Loucy (cell line): Measurements from ENCODE around the gene ARF6.

Experiments
- EZH2phosphoT487 ChIP-seq: fragments of 200-600 bp; IDR thresholded peaks from 2 replicates; pipeline ENCODE4 v1.6.1; 2018; ENCODE audit warnings: antibody characterized with exemption, mild to moderate bottlenecking, moderate library complexity, borderline replicate concordance
- TF ChIP-seq, protein P1 (sequence below): fragments of 200-600 bp; sonication (generic); conservative IDR thresholded peaks from 2 replicates; pipeline ENCODE4 v1.5.1; 2014; ENCODE audit warnings: mild to moderate bottlenecking, antibody characterized with exemption, low read length

DNA sequence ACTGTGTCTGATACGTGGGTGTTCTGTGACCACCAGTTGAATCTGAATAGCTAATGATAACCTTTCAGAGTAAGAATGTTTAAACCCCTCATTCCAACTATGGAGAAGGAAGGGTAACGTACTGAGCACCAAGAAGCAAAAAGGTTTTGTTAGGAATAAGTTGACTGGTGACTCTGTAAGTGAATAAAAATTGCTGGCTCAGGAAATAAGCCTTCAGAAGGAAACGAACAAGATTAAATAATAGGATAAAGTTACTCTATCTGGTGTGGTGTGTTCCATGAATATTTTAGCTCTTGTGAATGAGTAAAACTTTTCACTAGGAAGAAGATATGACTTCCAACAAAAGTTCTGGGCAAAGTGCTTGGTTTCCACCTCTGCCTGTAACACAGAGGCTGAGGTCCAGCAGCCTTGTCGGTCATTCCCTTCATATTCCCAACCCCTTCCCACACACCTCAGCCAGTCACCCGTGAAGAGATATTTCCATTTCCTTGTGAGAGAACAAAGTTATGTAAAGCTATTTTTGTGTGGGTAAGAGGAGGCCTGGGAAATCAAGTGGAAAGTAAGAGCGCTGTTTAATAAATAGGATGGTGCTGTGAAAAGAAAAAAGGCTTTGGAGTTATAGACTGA, 47.1 kb downstream of the ARF6 start:
- TF ChIP-seq, protein P1, sequence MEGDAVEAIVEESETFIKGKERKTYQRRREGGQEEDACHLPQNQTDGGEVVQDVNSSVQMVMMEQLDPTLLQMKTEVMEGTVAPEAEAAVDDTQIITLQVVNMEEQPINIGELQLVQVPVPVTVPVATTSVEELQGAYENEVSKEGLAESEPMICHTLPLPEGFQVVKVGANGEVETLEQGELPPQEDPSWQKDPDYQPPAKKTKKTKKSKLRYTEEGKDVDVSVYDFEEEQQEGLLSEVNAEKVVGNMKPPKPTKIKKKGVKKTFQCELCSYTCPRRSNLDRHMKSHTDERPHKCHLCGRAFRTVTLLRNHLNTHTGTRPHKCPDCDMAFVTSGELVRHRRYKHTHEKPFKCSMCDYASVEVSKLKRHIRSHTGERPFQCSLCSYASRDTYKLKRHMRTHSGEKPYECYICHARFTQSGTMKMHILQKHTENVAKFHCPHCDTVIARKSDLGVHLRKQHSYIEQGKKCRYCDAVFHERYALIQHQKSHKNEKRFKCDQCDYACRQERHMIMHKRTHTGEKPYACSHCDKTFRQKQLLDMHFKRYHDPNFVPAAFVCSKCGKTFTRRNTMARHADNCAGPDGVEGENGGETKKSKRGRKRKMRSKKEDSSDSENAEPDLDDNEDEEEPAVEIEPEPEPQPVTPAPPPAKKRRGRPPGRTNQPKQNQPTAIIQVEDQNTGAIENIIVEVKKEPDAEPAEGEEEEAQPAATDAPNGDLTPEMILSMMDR: no peak
- TF ChIP-seq EZH2phosphoT487: no peak
